ENCODE results near the gene RGL3.

RGL3 gene

DNA sequence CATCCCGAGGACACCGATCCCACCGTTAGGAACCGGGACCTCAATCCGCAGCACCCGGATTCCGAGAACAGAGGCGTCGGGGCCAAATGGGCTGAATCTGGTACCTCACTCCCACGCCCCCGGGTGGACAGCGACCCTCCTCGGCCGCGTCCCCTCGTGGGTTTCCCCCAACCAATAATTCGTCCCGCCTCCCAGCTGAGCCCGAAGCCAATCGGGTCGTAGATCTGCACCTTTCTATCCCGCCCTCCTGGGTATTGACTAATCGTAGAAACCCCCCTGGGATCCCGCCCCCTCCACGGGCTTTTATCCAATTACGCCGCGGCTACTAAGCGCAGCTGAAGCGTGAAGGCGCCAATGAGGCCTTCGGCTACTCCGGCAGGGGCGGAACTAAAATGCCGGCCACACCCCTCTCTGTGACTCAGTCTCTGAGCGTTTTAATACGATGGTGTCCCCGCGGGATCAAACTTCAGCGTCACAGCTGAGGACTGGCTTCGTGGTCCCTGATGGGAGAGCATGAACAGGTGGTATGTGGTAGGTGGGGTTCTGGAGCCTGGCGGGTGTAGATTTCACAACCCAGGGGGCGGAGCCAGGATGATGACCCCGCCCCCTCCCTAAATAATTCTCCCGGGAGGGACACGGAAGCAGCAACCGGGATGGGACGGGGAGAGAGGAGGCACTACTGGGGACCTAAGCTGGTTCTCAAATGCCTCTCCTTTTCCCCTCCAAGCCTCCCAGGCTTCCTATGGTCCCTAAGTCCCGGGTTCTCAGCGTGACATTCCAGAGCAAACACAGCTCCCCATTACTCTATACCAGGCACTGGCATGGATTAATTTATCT, 72.8 kb downstream of the RGL3 start, which contains the start of the genes CCDC159 and TMEM205:
Gene CCDC159 (plus strand): TSS at position 416 of the 837 bp plus-strand sequence. CDS start 88 bp downstream, at position 504.
Gene TMEM205 (minus strand): TSS at position 165 of the 837 bp plus-strand sequence. CDS start 649 bp downstream, outside the sequence.
- in situ Hi-C loops (cut with HindIII; ENCODE audit: low pct_ligation_motif_present, low sequenced_read_pairs), result no loop called here

DNA sequence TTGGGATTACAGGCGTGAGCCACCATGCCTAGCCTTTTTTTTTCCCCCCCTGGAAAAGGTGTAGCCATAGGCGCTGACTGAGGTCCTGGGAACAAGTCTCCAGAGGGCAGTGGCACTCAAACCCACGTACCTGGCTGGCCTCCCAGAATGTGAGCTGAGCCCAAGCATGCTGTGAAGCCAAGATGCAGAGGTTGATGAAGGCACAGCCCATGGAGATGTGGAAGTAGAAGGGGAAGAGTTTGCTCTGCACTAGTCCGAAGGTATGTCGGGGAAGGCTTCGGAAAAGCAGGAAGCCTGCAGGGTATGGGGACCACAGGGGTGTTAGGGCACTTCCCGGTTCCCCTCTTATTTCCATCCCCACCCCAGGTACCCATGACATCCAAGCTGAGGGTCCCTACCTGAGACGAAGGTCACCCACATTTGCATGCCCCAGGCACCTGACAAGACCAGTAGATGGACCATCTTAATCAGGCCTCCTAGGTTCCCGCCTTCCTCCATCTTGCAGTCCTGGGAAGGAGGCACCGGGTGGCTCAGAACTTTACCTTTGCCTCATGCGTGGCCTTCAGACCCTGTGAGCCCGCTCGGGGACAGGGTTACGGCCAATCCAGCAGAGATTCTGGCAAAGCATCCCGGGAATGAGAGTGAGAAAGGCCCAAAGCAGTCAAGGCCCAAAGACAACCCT, 73.9 kb downstream of the RGL3 start:
- TF ChIP-seq, protein P1, sequence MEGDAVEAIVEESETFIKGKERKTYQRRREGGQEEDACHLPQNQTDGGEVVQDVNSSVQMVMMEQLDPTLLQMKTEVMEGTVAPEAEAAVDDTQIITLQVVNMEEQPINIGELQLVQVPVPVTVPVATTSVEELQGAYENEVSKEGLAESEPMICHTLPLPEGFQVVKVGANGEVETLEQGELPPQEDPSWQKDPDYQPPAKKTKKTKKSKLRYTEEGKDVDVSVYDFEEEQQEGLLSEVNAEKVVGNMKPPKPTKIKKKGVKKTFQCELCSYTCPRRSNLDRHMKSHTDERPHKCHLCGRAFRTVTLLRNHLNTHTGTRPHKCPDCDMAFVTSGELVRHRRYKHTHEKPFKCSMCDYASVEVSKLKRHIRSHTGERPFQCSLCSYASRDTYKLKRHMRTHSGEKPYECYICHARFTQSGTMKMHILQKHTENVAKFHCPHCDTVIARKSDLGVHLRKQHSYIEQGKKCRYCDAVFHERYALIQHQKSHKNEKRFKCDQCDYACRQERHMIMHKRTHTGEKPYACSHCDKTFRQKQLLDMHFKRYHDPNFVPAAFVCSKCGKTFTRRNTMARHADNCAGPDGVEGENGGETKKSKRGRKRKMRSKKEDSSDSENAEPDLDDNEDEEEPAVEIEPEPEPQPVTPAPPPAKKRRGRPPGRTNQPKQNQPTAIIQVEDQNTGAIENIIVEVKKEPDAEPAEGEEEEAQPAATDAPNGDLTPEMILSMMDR (IDR thresholded peaks at IDR 0.05; ENCODE audit: low read depth, low read length, missing control alignments), result no peak
- Histone ChIP-seq H3K4me3 (ENCODE audit: low read depth, low read length) (peak overlapping the region; percentile 82), H3K27me3 (replicated peaks) (no peaks in the 10 kb centered on the region), H3K27ac (no peak overlapping the region), H3K36me3 (replicated peaks) (no peaks in the 10 kb centered on the region)
- no peak for DNase-seq
- in situ Hi-C loops (cut with HindIII; ENCODE audit: low pct_ligation_motif_present, low sequenced_read_pairs), result no loop called here

More for the DNA sequence above, 72.8 kb downstream of the RGL3 start, which contains the start of the genes CCDC159 and TMEM205:
- peak; percentile 99 for DNase-seq
- peak within 1 kb of the TSS; percentile 43 for H3K27ac ChIP-seq
- H3K27me3 ChIP-seq (replicated peaks), result no peaks in the 10 kb centered on the region
- H3K36me3 ChIP-seq (replicated peaks), result no peaks in the 10 kb centered on the region
- TF ChIP-seq, protein P1 (IDR thresholded peaks at IDR 0.05; ENCODE audit: low read depth, low read length, missing control alignments), result no peak
- H3K4me3 ChIP-seq (ENCODE audit: low read depth, low read length), result peak within 1 kb of the TSS; percentile 82
